Measurements from ENCODE around the gene ZFR. TPM values are rescaled to one million over a fixed set of nuclear protein-coding genes. Genes with fewer than 3 reads are reported as not detected.

ZFR gene
- total and polyA plus RNA-seq, 12 donors: 26.8 to 78.6 (median 58.6) TPM

- peaks cover 0 to 100% (median 50%) of the 10 kb centered on the region in 9 donors for H3K36me3 ChIP-seq
- no peaks in the 10 kb centered on the region for H3K9me3 ChIP-seq
- TF ChIP-seq CTCF (IDR thresholded peaks at IDR 0.05): no peak
- no peak for DNase-seq
- intact Hi-C loops (cut with DNase I): no loop called here
- H3K27ac ChIP-seq: peak overlapping the region in 4 of 10 donors; percentile 9 to 36 (median 14)
- peaks cover 0 to 22% (median 0%) of the 10 kb centered on the region in 9 donors for H3K4me1 ChIP-seq
- H3K4me3 ChIP-seq: no peak overlapping the region
- WGBS, 2 donors: 68 to 74% methylated on average over 6 of the region's 6 CpGs
- ATAC-seq: peak in 2 of 8 donors; percentile 39 to 50
- no peaks in the 10 kb centered on the region for H3K27me3 ChIP-seq
Observed at GRCh38 chr5:32388432-32389129, 56.0 kb downstream of the ZFR start.

- peaks cover 0 to 100% (median 43%) of the 10 kb centered on the region in 9 donors for H3K36me3 ChIP-seq
- ATAC-seq: no peak
- peak overlapping the region in 3 of 10 donors; percentile 9 to 36 (median 18) for H3K27ac ChIP-seq
- H3K9me3 ChIP-seq: no peaks in the 10 kb centered on the region
- H3K4me3 ChIP-seq: peak overlapping the region in 1 of 10 donors; percentile 10
- DNase-seq: no peak
- TF ChIP-seq CTCF (IDR thresholded peaks at IDR 0.05): no peak
- intact Hi-C loops (cut with DNase I): no loop called here
- no peaks in the 10 kb centered on the region for H3K27me3 ChIP-seq
- H3K4me1 ChIP-seq: peaks cover 0 to 22% (median 0%) of the 10 kb centered on the region in 9 donors
Observed at GRCh38 chr5:32387841-32388240, 56.7 kb downstream of the ZFR start.

GRCh38 chr5:32387211-32387610 lies 57.3 kb downstream of the ZFR start:
- DNase-seq (no peak), ATAC-seq (peak in 1 of 8 donors; percentile 29)
- H3K36me3 ChIP-seq: peaks cover 0 to 100% (median 42%) of the 10 kb centered on the region in 9 donors
- intact Hi-C loops (cut with DNase I): no loop called here
- no peaks in the 10 kb centered on the region for H3K27me3 ChIP-seq
- no peak overlapping the region for H3K27ac ChIP-seq
- WGBS, 2 donors: 65 to 78% methylated on average over 3 of the region's 3 CpGs
- peaks cover 0 to 22% (median 0%) of the 10 kb centered on the region in 9 donors for H3K4me1 ChIP-seq
- no peaks in the 10 kb centered on the region for H3K9me3 ChIP-seq
- TF ChIP-seq CTCF (IDR thresholded peaks at IDR 0.05): no peak
- H3K4me3 ChIP-seq: peak overlapping the region in 1 of 10 donors; percentile 10

GRCh38 chr5:32384621-32385020 lies 59.9 kb downstream of the ZFR start:
- no peak for DNase-seq
- H3K27me3 ChIP-seq: no peaks in the 10 kb centered on the region
- peaks cover 0 to 100% (median 39%) of the 10 kb centered on the region in 9 donors for H3K36me3 ChIP-seq
- TF ChIP-seq CTCF (IDR thresholded peaks at IDR 0.05): no peak
- no peak overlapping the region for H3K4me3 ChIP-seq
- no peaks in the 10 kb centered on the region for H3K9me3 ChIP-seq
- intact Hi-C loops (cut with DNase I): no loop called here
- no peak overlapping the region for H3K27ac ChIP-seq
- ATAC-seq: no peak
- peaks cover 0 to 15% (median 0%) of the 10 kb centered on the region in 9 donors for H3K4me1 ChIP-seq
